HS-5 (cell line): ENCODE results near the gene CYP24A1.

Experiments used
- DNase-seq: peaks from one replicate; pipeline ENCODE4 v3.0.0-alpha.2; 2012; ENCODE audit warnings: low read depth

CYP24A1 gene

DNA sequence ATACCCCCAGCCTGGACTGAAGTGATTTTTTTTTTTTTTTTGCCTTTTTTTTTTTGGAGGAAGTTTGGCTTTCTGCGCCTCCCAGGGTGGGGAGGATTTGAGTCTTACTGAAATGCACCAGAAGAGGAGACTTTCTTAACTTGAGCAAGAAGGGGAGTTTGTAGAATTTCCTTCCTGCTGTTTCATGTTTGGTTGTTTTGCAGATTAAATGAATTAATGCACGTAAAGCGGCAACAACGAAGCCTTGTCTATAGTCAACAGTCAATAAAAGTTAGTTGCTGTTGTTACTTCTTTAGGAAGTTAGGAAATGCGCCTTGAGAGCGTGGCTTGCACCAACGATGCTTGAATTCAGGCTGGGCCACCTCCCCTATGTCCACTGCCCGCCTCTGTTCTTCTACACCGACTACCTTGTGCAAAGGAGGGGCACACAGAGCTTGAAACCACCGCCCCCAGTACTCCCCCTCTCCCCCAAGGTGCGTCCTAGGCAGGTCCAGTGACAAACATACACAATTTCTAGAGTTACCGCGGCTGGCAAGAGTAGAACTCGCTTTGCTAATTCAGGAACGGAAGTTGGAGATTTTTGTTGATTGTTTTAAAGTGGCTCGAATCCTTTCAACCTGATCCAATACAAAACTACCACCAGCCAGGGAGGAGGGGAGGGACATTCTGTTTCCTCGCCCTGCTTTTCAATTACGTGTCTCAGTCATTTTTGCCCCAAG, 830 bp upstream of the CYP24A1 start:
- no peak for DNase-seq

DNA sequence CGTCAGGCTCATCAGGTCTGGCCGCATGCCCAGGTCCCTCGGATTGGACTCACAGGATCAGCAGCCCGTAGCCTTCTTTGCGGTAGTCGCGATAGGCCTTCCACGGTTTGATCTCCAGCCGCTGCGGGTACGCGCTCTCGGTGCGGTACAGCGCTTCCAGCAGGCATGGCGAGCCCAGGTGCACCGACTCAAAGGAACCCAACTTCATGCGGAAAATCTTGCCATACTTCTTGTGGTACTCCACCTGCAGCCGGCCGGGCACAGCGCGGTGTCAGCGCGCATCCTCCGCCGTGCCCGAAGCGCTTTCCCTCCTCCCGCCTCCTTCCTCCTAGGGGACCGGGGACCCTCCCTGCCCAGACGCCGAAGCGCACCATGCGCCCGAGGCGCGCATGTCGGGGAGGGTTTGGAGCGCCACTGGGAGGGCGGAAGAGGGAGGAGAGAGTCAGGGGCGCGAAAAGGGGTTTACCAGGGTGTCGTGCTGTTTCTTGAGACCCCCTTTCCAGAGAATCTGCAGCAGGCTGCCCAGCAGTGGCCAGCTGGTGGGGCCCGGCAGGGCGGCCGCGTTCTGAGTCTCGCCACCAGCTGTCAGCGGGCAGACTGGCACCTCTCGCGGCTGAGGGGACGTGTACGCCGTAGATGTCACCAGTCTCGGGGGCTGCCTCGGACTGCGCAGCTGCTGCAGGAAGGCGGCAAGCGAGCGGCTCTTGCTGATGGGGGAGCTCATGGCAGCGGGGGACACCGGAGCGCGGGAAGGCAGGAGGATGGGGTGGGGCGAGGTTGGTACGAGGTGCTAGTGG, 732 bp downstream of the CYP24A1 start:
- no peak for DNase-seq

- no peak for DNase-seq
Observed at GRCh38 chr20:54172532-54172855, 1.3 kb downstream of the CYP24A1 start.

- DNase-seq: no peak
Observed at GRCh38 chr20:54170963-54171362, 2.8 kb downstream of the CYP24A1 start.

GRCh38 chr20:54170026-54170471, 3.7 kb downstream of the CYP24A1 start:
- DNase-seq: no peak

- no peak for DNase-seq
Observed at GRCh38 chr20:54168961-54169862, 4.6 kb downstream of the CYP24A1 start.

DNA sequence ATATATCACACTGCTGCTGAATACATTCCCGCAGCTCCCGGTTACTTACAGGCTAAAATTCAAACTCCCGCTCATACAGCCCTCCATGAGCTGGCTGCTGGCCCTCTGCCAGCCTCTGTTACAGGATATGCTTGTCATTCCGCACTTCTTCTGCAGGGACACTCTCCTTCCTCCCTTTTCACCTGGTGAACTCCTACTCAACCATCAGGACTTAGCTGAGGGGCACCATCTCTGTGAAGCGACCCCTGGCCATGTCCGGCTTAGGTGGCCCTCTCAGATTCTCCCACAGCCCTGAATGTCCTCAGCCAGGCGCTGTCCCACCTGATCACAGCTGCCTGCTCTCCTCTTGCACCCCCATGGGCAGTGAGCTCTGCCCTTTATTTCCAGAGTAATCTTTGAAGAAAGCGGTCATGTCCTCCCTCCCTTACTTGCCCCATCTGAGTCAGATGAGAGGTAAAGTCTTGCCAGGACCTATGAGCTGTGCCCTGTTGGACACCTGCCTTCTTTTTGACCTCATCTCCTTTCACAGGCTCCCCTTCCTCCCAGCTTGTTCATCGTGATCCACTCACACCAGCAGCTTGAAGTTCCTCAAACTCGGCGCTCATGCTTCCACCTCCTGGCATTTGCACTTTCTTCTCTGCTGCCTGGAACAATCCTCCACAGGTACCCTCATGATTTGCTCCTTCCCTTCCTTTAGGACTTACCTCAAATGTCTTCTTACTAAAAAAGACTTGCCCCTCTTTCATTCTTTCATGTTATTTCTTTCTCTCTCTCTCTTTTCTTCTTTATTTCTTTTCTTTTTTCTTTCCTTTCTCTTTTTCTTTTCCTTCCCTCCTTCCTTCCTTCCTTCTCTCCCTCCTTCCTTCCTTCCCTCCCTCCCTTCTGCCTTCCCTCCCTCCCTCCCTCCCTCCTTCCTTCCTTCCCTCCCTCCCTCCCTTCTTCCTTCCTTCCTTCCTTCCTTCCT, 5.6 kb downstream of the CYP24A1 start:
- DNase-seq: no peak

DNA sequence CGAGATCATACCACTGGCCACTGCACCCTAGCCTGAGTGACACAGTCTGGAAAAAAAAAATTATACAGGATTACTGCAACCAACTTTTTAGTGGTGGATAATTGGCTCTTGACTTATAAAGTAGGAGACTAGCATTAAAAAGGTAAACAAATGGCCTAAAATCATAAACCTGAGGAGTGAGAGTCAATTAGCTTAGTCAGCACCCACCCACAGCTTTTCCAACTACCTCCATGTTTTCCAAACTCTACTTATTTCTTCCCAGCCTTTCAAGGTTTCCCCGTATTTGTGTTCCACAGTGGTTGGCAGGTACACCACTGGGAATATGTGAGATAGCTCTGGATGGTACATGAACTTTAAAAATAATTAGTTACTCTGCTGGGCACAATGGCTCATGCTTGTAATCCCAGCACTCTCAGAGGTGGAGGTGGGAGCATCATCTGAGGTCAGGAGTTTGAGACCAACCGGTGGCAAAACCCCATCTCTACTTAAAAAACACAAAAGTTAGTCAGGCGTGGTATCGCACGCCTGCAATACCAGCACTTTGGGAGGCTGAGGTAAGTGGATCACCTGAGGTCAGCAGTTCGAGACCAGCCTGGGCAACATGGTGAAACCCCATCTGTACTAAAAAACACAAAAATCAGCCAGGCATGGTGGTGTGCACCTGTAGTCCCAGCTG, 6.7 kb downstream of the CYP24A1 start:
- no peak for DNase-seq

GRCh38 chr20:54165803-54166202, 8.0 kb downstream of the CYP24A1 start:
- no peak for DNase-seq

DNA sequence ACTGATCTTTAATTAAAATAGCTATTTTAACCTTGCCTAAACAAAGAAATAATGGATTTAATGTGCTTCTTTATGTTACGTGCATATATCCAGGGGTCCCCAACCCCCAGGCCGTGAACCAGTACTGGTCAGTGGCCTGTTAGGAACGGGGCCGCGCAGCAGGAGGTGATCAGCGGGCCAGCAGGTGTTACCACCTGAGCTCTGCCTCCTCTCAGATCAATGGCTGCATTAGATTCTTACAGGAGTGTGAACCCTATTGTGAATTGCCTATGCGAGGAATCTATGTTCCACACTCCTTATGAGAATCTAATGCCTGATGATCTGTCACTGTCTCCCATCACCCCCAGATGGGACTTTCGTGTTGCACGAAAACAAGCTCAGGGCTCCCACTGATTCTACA, 8.8 kb downstream of the CYP24A1 start:
- DNase-seq: no peak

GRCh38 chr20:54163402-54163801, 10.4 kb downstream of the CYP24A1 start:
- no peak for DNase-seq

DNA sequence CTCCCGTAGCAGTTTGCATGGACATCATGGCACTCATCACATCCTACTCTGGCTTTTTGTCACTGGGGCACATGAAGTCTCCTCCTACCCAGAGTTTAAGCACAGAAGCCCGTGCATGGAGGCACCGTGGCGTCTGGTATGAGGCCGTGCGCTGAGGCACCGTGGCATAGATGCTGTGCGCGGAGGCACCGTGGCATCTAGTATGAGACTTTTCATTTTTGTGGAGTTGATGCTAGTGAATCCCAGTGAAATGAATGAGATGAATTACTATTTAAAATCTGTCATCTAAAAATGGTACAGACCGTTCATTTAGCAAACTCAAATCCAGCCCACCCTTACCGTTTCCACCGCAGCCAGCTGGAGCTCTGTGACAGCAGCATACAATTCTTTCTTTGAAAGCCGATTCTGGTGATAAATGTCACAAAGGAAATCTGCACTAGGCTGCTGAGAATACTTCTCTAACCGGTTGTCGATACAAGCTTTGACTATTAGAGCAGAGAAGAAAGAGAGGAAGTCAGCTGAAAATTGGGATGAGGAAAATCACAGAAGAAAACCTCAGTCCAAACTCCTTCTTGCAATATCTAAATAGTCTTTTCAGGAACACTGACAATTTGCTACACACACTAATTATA, 11.3 kb downstream of the CYP24A1 start:
- no peak for DNase-seq

GRCh38 chr20:54161821-54162149, 12.0 kb downstream of the CYP24A1 start:
- DNase-seq: no peak

DNA sequence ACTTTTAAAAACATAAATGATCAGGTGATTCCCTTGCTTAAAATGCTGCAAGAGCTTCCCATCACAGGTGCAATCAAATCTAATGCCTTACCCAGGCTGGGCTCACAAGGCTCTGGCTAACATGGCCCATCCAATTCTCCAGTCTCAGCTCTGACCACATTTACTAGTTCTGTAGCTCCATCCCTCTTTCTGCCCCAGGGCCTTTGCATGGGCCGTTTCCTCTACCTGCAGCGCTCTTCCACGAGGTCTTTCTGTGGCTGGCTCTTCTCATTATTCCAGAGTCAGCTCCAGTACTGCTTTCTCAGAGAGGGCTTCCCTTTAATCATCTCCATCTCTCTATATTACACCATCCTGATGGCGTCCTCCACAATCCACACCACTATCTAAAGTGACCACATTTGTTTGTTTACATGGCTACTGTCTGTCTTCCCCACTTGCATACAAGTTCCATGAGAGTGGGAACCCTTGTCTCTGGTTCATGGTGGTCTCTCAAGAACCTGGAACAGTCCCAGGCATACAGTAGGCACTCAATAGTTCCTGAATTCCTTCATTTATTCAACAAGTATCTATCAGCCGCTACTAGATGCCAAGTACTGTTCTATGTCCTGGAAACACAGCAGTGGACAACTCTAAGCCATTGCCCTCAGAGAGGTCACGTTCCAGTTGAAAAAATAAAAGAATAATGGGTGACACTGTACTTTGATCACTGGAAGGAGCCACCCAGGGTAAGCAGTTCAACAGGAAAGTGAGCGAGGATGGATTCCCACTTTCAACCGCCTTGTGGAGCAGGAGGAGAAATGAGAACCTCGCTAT, 12.6 kb downstream of the CYP24A1 start:
- no peak for DNase-seq

GRCh38 chr20:54160065-54161007, 13.4 kb downstream of the CYP24A1 start:
- DNase-seq: no peak

DNA sequence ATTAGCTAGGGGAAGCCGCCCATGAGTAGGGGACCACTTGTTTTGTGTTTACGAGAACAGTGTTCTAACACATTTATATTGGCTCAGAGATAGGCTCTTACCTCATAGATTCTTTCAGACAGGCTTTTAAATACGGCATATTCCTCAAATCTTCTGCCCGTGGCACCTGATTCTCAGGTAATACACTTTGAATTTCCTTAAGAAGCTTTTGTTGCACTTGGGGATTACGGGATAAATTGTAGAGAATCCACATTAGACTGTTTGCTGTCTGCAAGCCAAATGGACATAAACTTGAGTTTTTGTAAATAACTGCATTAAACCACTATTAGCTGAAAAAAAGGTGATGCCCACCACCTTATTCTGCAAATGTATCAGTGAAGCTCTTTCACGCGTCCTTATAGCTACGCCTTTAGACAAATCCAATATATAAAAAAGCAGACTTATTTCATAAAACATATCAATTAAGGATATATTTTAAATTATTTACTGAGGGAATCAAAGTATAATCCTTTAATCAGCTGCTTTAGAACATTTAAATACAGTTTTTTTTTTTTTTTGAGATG, 14.8 kb downstream of the CYP24A1 start:
- DNase-seq: no peak

DNA sequence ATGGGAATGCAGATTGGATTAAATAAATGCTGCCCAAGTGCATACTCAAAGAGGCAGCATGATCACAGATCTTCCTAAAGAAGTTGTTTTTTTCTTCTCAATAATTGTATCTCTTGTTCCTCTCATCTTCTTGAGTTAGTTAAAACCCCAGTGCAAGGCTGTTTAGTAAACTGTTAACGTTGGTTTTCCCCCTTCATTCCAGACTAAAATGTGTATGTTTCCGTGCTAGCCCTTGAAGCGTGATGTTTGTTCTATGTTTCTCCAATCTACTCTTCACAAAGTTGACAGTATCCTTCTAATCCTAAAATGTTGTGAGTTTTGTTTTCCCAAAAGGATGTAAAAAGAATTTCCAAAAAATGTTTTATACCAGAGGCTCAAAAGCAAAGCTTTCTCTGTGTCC, 15.6 kb downstream of the CYP24A1 start:
- no peak for DNase-seq
